ENCODE results near the gene AOAH. TPM values are rescaled to one million over a fixed set of nuclear protein-coding genes. Genes with fewer than 3 reads are reported as not detected.
"Not testable (repeated sequence)": the region's sequence is repeated elsewhere in the genome, so short reads cannot be mapped to it uniquely, and the experiment has no call there.

Gene AOAH
- total RNA-seq, 2 donors from 2014 or later = 0.70 to 1.6 TPM

GRCh38 chr7:36723291-36723690 is 1.0 kb downstream of the AOAH start:
- 95 to 98% methylated on average over 4 of the region's 4 CpGs for WGBS, 2 experiments (ENCODE audit: insufficient coverage in 1 of 2, insufficient read length in 1 of 2)
- Mint-ChIP-seq H3K27me3 (ENCODE audit: insufficient read depth) (no peaks in the 10 kb centered on the region), H3K4me3 (no peak overlapping the region), H3K27ac (no peak overlapping the region), H3K9me3 (no peaks in the 10 kb centered on the region), H3K36me3 (ENCODE audit: low read depth) (no peaks in the 10 kb centered on the region), H3K4me1 (no peaks in the 10 kb centered on the region)
- TF ChIP-seq, protein P1, sequence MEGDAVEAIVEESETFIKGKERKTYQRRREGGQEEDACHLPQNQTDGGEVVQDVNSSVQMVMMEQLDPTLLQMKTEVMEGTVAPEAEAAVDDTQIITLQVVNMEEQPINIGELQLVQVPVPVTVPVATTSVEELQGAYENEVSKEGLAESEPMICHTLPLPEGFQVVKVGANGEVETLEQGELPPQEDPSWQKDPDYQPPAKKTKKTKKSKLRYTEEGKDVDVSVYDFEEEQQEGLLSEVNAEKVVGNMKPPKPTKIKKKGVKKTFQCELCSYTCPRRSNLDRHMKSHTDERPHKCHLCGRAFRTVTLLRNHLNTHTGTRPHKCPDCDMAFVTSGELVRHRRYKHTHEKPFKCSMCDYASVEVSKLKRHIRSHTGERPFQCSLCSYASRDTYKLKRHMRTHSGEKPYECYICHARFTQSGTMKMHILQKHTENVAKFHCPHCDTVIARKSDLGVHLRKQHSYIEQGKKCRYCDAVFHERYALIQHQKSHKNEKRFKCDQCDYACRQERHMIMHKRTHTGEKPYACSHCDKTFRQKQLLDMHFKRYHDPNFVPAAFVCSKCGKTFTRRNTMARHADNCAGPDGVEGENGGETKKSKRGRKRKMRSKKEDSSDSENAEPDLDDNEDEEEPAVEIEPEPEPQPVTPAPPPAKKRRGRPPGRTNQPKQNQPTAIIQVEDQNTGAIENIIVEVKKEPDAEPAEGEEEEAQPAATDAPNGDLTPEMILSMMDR (conservative IDR thresholded peaks at IDR 0.05) = no peak
- H3K27ac ChIP-seq (ENCODE audit: low read depth, low read length) = no peak overlapping the region
- H3K27me3 ChIP-seq (ENCODE audit: control insufficient read depth, insufficient read depth, low read length, poor library complexity, severe bottlenecking) = no peaks in the 10 kb centered on the region
- H3K36me3 ChIP-seq (ENCODE audit: control insufficient read depth, insufficient read depth, low read length) = no peaks in the 10 kb centered on the region
- H3K4me1 ChIP-seq (ENCODE audit: control insufficient read depth, insufficient read depth, low read length) = no peaks in the 10 kb centered on the region
- H3K9me3 ChIP-seq (ENCODE audit: control insufficient read depth, low read length) = no peaks in the 10 kb centered on the region
- no peak overlapping the region for H3K4me3 ChIP-seq (ENCODE audit: low read length)
- DNase-seq = no peak
- H3K9ac ChIP-seq (ENCODE audit: extremely low read depth, low read length, poor library complexity, severe bottlenecking) = no peak overlapping the region

GRCh38 chr7:36719083-36719632 is 5.1 kb downstream of the AOAH start:
- Histone ChIP-seq H3K27ac (ENCODE audit: low read depth, low read length) (no peak overlapping the region), H3K9me3 (ENCODE audit: control insufficient read depth, low read length) (no peaks in the 10 kb centered on the region), H3K27me3 (ENCODE audit: control insufficient read depth, insufficient read depth, low read length, poor library complexity, severe bottlenecking) (no peaks in the 10 kb centered on the region), H3K36me3 (ENCODE audit: control insufficient read depth, insufficient read depth, low read length) (no peaks in the 10 kb centered on the region), H3K4me3 (ENCODE audit: low read length) (no peak overlapping the region), H3K4me1 (ENCODE audit: control insufficient read depth, insufficient read depth, low read length) (no peaks in the 10 kb centered on the region), H3K9ac (ENCODE audit: extremely low read depth, low read length, poor library complexity, severe bottlenecking) (no peak overlapping the region)
- Mint-ChIP-seq H3K4me1 (no peaks in the 10 kb centered on the region), H3K27me3 (ENCODE audit: insufficient read depth) (no peaks in the 10 kb centered on the region), H3K36me3 (ENCODE audit: low read depth) (no peaks in the 10 kb centered on the region), H3K9me3 (no peaks in the 10 kb centered on the region), H3K4me3 (no peak overlapping the region), H3K27ac (no peak overlapping the region)
- 85% methylated on average over 3 of the region's 3 CpGs; no CpG with 5 or more reads in 1 of the 2 experiments for WGBS, 2 experiments (ENCODE audit: insufficient coverage in 1 of 2, insufficient read length in 1 of 2)
- DNase-seq = no peak
- TF ChIP-seq, protein P1 (conservative IDR thresholded peaks at IDR 0.05) = no peak

- no peaks in the 10 kb centered on the region for H3K36me3 ChIP-seq (ENCODE audit: control insufficient read depth, insufficient read depth, low read length)
- no peaks in the 10 kb centered on the region for H3K9me3 ChIP-seq (ENCODE audit: control insufficient read depth, low read length)
- no peak overlapping the region for H3K4me3 ChIP-seq (ENCODE audit: low read length)
- no peak overlapping the region for H3K27ac Mint-ChIP-seq
- 84% methylated on average over 2 of the region's 3 CpGs; no CpG with 5 or more reads in 1 of the 2 experiments for WGBS, 2 experiments (ENCODE audit: insufficient coverage in 1 of 2, insufficient read length in 1 of 2)
- H3K4me1 Mint-ChIP-seq = no peaks in the 10 kb centered on the region
- no peaks in the 10 kb centered on the region for H3K27me3 Mint-ChIP-seq (ENCODE audit: insufficient read depth)
- H3K27me3 ChIP-seq (ENCODE audit: control insufficient read depth, insufficient read depth, low read length, poor library complexity, severe bottlenecking) = no peaks in the 10 kb centered on the region
- no peaks in the 10 kb centered on the region for H3K9me3 Mint-ChIP-seq
- no peak overlapping the region for H3K4me3 Mint-ChIP-seq
- H3K36me3 Mint-ChIP-seq (ENCODE audit: low read depth) = no peaks in the 10 kb centered on the region
- DNase-seq = no peak
- no peak overlapping the region for H3K27ac ChIP-seq (ENCODE audit: low read depth, low read length)
- no peaks in the 10 kb centered on the region for H3K4me1 ChIP-seq (ENCODE audit: control insufficient read depth, insufficient read depth, low read length)
- H3K9ac ChIP-seq (ENCODE audit: extremely low read depth, low read length, poor library complexity, severe bottlenecking) = no peak overlapping the region
- TF ChIP-seq, protein P1 (conservative IDR thresholded peaks at IDR 0.05) = no peak
Measured at GRCh38 chr7:36717586-36717985, 6.7 kb downstream of the AOAH start.

- H3K9me3 ChIP-seq (ENCODE audit: control insufficient read depth, low read length); H3K36me3 ChIP-seq (ENCODE audit: control insufficient read depth, insufficient read depth, low read length); H3K36me3 Mint-ChIP-seq (ENCODE audit: low read depth); H3K4me1 ChIP-seq (ENCODE audit: control insufficient read depth, insufficient read depth, low read length); H3K27ac Mint-ChIP-seq; H3K27me3 Mint-ChIP-seq (ENCODE audit: insufficient read depth); H3K27me3 ChIP-seq (ENCODE audit: control insufficient read depth, insufficient read depth, low read length, poor library complexity, severe bottlenecking); H3K9me3 Mint-ChIP-seq; H3K27ac ChIP-seq (ENCODE audit: low read depth, low read length); H3K4me1 Mint-ChIP-seq; H3K4me3 ChIP-seq (ENCODE audit: low read length); H3K4me3 Mint-ChIP-seq; DNase-seq; H3K9ac ChIP-seq (ENCODE audit: extremely low read depth, low read length, poor library complexity, severe bottlenecking): not testable (repeated sequence)
- 94% methylated on average over 5 of the region's 8 CpGs; no CpG with 5 or more reads in 1 of the 2 experiments for WGBS, 2 experiments (ENCODE audit: insufficient coverage in 1 of 2, insufficient read length in 1 of 2)
Measured at GRCh38 chr7:36716802-36717201, 7.5 kb downstream of the AOAH start.

Measured in endodermal cell (in vitro differentiated cells).